SIG-M5 treated with dmso at 0.1 percent for 504 hours (cell line): ENCODE measurements around the gene FRS3.
"Not testable (repeated sequence)": the region's sequence is repeated elsewhere in the genome, so short reads cannot be mapped to it uniquely, and the experiment has no call there.

ENCODE experiments used
- DNase-seq: peaks from one replicate; lab custom pipeline; 2025; ENCODE audit not compliant: unreplicated experiment; lab: John Stamatoyannopoulos, UW

Gene FRS3

DNA sequence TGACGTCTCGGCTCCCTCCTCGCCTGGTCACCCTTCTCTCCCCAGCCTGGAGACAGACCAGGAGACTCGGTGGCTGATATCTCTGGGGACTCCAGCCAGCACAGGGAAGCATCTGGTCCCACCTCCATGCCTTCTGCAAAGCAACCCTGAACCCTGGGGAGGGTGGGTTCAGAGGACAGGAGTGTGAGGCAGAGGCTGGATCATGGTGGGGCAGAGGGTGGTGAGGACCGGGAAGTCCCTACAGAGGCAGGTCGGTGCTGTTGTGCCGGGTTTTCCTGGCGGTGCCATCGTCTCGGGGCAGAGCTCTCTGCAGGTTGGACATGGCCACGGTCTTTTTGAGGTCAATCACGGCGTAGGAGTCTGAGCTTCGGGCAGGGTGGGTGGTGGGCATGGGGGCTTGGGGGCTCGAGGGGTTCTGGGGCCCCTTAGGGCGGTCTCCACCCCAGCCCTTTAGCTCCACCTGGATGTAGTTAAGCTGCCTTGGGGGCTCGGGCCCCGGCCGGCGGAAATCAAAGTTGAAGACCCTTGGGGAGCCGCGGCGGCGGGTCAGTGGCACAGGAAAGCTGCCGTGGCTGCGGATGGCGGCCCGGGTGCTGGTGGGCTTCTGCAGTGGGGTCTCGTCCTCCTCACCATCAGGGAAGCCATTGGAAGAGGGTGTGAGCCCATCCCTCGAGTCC is 9.2 kb downstream of the FRS3 start:
- DNase-seq = no peak

DNA sequence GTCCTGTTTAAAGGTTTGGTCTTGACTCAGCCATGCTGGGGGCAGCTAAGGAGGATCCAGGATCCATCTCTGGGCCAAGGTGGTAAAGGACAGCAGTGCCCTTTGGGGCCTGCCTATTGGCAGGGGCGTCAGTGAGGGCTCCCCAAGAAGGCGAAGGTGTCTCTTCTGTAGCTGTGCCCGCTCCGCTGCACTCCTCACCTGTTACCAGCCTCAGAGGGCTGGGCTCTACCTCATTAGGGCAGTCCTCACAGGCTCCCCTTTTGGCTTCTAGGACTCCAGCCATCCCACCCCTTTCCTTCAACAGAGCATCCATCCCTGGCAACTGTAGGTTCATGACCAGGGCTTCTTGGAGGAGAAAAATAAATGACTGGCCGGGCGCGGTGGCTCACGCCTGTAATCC is 10.3 kb downstream of the FRS3 start:
- no peak for DNase-seq

DNA sequence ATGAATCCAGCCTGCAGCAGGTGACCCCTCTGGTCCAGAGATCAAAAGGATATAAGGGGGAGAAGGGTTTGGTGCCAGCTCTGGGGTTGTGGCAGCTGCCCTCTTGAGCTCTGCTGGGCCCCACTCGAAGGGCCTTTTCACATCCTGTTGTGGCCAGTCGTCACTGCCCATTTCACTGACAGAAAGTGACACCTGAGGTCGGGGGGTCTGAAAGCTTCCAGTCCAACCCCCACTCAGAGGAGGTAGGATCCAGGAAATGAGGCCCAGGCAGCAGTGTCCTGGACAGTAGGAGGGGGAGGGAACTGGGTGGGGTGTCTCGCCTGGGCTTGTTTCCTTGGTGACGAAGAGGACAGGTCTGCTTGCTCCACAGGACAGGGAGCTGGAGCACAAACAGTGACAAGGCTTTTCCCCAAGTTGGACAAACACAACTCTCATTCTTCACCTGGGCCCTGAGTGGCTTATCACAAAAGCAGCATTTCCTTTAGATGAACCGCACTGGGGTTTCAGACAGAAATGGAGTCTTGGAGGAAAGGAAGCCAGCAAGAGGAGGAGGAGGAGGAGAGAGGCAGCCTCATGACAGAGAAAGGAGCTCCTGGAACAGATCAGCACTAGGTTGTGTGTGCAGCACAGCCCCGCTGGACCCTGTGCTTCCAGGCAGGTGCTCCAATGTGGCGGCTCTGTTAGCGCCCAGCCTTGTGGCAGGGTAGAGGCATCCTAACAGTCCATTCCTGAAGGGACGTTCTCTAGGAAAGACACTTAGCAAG is 11.0 kb downstream of the FRS3 start:
- no peak for DNase-seq

DNA sequence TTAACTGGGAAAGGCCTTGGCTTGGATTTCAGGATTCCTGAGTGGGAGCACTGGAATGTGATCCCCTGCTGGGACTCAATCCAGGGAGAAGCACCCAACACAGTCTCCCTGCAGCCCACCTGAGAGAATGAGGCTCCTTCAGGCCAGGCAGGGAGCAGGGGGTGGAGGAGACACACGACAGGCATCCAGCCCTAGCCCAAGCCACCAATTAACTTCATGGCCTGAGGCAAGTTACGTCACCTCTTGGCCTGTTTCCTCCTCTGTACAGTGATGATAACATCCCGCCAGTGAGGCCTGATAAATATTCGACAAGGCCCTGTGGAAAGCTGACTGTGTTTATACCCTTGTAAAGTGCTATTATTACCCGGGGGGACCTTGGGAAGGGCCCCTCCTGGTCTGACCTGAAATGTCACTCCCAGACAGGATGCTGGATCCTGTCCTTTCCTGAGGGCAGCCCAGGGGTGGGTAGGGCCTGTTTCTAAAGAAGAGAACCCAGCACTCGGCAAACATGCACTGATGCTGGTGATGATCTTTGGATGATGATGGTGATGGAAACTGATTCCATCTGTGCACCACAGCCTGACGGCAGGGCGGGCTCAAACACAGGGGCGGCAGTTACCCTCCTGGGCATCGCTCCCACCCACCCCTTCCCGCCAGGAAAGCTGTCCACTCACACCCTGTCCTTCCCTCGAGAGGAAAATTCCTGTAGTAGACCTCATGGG is 12.4 kb downstream of the FRS3 start:
- peak; percentile 55 for DNase-seq

DNA sequence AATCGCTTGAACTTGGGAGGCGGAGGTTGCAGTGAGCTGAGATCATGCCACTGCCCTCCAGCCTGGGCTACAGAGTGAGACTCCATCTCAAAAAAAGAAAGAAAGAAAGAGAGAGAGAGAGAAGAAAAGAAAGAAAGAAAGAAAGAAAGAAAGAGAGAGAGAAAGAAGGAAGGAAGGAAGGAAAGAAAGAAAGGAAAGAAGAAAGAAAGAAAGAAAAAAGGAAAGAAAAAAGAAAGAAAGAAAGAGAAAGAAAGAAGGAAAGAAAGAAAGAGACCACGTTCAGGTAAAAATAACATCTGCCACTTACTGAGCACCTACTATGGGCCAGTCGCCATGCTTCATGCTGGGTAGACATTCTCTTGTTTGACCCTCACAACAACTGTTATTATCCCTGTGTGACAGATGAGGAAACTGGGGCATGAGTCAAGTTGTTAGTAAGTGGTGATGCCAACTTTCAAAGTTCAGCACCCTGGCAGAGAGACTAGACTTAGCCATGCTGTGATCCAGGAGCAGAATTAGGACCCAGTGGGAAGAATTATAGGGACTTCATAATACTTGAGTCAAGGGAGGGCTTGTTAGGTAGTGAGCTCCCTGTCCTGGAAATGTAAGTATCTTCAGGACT is 13.5 kb downstream of the FRS3 start:
- DNase-seq = not testable (repeated sequence)

DNA sequence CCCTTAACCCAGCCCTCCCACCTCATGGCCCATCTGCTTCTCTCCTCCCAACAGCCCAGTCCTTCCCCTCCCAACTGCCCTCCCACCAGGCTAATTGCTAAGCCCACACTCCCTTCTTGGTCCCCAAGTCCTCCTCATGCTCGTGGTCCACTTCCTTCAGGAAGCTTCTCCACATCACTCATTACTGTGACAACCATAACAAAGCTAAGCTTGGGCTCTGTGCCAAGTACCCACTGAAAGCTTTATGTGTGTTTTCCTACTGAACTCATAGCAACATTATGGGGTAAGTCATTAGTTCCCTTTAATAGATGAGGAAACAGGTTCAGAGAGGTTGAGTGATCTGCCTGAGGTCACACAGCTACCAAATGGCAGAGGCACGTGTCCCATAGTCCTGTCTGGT is 16.2 kb downstream of the FRS3 start:
- DNase-seq = no peak

DNA sequence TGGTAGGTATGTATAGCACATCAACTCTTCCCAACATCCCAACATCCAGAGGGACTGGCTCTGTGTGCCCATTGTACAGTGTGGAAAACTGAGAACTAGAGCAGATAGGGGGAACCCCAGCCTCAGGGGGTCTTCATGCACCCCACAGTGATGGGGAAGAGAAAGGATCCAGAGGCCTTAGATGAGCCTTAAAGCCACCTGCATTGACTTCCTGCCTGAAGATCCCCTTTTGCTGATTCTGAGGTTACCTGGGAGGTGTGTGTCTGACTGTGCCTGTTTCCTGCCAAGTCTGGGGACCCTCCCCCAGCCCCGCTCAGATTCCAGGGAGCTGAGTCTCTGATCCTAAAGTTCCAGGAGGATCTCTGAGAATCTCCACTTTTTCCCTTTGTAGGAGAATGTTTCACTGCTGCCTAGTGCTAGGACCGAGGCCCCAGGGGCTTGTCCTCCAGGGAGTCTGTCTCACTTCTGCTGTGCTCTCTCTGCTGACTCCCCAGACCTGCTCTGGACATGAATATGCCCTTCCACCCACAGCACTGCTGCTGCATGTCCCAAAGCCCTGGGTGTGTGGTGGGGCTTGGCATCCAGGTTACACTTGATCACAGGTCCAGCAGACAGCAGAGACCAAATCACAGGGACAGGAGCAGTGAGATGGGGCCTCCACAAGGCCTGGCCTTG is 19.7 kb downstream of the FRS3 start:
- DNase-seq = no peak

DNA sequence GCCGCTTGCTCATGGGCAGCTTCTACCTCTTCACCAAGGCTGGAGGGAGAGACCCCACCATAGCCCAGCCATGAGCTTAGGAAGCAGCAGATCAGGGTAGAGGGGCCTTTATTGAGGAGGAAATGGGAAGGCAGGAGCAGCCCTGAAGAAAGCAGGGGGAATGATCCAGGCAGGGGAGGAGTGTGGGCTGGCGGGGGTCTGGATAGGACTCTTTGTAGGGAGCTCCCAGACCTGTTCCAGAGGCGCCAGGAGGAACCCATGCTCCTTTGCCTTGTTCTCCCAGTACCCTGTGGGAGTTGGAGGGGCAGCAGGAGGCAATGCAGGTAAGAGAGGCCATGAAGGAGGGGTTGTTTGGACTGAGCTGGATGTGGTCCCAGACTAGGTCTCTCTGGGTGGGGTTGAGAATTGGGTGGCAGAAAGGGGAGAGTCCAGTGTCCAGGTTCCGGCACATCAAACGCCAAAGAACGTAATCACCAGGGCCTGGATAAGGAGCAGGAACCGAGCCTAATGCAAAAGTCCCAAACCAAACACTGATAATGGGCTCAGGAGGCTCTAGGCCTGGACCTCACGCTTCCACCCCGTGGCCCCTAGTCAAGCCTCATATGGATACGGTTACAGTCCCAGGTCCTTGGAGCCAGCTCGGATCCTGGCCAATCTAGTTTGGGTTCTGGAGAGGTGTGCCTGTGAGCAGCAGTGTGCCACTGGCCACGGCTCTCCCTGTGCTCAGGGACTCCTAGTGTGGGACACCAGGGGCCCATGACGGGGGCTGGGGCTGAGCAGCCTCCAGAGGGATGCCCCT is 20.4 kb downstream of the FRS3 start:
- DNase-seq = no peak

DNA sequence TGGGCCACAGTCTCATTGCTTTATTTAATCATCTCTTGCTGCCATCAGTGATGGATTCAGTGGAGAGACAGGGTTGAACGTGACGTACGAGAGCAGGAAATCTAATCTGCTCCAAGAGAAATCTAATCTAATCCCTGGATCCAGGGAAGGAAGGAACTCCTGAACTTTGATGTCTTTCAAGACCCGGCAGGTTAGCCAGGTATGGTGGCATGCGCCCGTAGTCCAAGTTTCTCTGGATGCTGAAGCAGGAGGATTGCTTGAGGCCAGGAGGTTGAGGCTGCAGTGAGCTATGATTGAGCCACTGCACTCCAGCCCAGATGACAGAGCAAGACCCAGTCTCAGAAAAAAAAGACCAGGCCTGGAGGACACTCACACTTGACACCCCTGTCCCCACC is 21.1 kb downstream of the FRS3 start:
- DNase-seq = no peak

DNA sequence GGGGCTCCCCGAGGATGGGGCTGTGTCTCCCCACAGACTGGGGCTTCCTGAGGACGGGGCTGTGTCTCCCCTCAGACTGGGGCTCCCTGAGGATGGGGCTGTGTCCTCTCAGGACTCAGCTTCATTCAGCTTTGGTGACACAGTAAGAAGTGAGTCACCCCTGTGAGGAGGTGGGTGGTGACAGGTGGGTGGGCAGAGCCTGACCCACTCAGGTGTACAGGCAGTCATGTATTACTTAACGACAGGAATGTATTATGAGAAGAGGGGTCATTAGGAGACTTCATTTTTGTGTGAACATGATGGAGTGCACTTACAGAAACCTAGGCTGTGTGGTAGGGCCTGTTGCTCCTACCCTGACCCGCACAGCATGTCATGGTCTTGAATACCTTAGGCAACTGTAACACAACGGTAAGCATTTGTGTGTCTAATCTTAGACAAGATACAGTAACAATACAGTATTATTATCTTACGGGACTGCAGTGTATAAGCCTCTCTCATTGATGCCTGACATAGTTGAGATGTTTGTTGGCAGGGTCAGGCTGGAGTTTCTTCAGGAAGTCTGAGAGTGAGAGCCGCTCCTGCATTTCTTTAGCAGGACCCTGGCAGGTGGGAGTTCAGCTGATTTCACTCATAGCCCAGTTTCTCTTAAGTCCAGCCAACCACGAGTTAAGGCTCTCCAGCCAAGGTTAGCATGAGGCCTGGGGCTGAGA is 21.6 kb downstream of the FRS3 start:
- no peak for DNase-seq

DNA sequence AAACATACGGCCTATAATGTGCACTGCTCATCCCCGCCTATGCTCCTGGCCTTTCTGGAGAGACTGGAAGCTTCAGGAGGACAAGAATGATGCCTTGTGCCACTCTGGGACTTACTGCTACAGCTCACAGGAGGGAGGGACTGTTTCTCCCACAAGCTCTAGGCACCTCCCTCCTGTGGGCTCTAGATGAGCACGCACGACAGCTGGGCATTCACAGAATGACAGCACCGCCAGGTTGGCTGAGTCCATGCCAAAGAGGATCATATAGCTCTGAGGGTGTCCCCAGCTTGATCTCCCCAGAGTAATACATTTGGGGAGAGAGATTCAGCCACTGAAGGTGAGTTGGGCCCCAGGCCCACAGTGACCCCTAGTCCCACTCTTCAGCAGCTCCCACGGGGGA is 22.4 kb downstream of the FRS3 start:
- no peak for DNase-seq

DNA sequence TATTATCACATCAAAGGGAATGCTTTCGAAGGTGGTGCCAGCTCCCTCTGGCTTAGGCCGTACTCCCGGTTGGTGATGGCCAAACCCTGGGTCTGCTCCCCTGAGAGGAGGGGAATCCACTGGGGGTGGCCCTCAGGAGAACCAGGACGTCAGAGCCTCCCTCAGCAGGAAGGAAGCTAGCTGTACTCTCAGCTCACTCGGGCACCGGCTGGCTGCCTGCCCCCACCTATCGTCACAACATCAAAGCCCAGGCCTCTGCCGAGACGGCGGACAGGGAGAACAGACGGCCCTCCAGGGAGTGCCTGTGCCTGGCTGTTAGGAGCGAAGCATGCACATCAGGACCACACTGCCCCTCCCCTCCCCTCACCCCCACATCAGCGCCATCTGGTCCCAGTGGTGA is 23.3 kb downstream of the FRS3 start:
- DNase-seq = no peak

DNA sequence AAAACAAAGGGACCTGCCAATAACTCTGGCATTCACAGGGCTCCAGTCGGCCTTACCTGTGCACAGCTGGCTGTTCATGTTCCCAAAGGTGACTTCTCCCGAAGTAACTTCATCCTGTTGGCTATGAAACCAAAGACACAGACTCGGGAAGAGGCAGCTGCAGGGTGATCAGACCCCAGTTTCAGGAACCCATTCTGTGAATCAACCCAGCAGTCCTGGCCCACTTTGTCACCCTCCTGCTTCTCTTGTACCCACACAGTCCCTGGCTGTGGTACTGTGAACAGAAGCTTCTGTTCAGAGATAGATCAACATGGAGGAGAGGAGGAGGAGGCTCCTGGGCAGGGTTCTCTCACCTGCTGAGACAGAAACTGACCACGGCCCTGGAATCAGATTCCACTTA is 23.8 kb downstream of the FRS3 start:
- no peak for DNase-seq

DNA sequence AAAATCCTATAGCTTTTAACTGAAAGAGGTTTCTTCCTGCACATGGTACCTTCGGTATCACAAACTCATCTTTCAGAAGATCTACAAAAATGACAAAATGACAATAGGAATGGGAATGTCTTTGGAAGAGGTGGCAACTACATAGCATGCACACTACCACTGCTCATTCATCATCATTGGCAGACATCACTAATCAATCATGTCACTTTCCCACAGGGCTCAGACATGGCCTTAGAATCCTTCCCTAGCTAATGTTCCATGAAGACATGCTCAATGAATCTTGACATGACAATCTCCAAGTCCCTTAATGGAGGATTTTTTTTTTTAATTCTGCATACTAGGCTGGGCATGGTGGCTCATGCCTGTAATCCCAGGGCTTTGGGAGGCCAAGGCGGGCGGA is 29.3 kb downstream of the FRS3 start:
- no peak for DNase-seq

DNA sequence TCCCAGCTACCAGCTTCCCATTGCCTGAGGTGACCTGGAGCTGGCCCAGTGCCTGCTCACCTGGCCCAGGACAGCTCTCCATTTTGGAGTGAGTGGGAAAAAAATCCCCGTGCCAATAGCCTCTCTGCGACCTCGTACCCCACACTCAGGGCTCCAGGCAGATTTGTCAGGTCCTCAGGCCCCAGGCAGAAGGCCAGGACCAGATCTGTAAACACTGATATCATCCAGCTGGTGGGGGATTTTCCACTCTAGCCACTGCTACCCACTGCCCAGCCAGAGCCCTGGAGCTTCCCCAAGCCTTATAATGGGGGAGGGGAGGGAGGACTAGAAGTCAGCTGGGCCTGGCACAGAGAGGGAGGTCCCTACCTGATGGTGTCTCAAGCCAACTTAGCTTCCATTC is 31.2 kb downstream of the FRS3 start:
- DNase-seq = no peak

DNA sequence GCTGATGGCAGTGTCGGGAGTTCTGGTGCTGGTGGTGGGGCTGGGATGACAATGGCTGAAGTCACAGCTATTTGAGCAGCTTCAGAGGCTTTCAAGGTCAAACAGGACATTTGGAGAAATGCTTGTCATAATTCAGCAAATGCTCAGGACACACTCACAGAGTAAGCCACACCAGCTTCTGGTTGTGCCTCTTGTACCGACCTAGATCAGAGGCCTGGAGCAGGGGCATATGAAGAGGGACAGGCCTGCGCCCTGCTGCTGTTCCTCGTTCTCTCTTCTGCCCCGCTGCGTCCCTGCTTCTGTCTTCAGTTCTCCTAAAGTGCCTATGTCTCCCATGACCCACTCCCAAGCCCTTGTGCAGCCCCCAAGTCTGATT is 31.6 kb downstream of the FRS3 start:
- no peak for DNase-seq

DNA sequence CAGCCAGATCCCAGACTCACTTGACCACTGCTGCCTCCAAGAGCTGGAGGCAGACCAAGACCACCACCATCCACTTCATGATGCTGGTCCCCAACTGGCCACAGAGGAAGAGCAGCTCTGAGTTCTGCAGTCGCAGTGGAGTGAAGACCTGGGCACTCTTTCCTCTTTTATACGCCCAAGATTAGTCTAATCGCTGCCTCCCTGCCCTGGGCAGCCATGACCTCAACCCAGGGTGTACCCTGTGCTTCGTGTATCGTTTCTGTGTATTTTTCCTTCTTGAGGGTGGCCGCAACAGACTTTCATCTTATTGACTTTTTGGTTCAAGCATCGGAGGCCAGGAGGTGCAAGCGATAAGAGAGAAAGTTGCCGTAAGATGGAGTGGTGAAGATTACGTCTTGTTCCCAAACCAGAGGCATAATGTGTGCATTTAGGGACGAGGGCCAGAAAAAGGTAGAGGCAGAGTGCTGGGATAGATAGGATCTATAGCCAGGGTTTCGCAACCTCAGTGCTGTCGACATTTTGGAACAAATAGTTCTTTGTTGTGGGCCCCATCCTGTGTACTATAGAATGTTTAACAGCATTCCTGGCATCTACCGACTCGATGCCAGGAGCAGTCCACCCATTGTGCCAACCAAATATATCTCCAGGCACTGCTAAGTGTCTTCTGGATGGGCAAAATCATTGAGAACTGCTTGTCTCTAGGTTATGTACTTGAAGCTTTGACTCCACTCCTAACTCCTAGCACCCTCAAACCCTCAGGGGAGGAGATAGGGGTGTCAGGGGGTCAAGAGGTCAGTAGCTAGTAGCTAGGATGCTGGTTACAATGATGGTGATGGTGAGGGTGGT is 32.2 kb downstream of the FRS3 start, which contains the start of gene PGC:
TSS of gene PGC (minus strand) at position 142 of the 846 bp plus-strand sequence. CDS start at position 79, 63 bp downstream.
- DNase-seq = no peak

DNA sequence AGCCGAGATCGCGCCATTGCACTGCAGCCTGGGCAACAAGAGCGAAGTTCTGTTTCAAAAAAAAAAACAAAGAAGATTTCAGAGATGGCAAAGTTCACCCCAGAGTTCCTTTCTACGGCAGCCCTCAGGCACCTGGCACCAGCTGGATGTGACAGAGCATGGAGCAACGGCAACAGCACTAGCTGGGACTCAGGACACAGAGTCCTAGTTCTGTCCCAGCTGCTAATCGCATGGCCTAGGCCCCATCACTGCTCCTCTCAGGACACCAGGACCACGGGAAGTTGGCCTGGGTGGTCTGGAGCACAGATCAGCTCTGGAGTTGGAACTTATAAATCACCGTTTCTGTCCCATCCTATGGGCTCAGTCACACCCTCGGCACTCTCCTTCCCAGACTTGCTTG is 33.6 kb downstream of the FRS3 start:
- no peak for DNase-seq
